Activated naive CD8-positive, alpha-beta T cell treated with anti-CD3 and anti-CD28 coated beads, Interleukin-2, amount 10 ng/mL, durations not matched to agents 7 days and 5 days (primary cell): Measurements from ENCODE around the gene PGM5. TPM values are rescaled to one million over a fixed set of nuclear protein-coding genes. Genes with fewer than 3 reads are reported as not detected.
"Not testable (repeated sequence)": the region's sequence is repeated elsewhere in the genome, so short reads cannot be mapped to it uniquely, and the experiment has no call there.

ENCODE experiments used
- ATAC-seq: fragments of 150-1000 bp; cut with Tn5 transposase; one replicate; pipeline ENCODE4 v1.10.0; 2021; ENCODE audit warnings: low read depth, moderate library complexity
- POLR2A ChIA-PET: fragments of 350-600 bp; sonication (Branson Sonifier 250); formaldehyde crosslinking; loops from one replicate; lab custom pipeline; 2021; ENCODE audit warnings: antibody characterized with exemption; lab: Charles Lee
- DNase-seq: peaks from one replicate; pipeline ENCODE4 v3.0.0; 2021
- H3K27ac Mint-ChIP-seq: one replicate; pipeline ENCODE4 v1.8.0; 2022; ENCODE audit warnings: mild to moderate bottlenecking, mixed read lengths
- H3K27me3 Mint-ChIP-seq: one replicate; pipeline ENCODE4 v1.8.0; 2022; ENCODE audit warnings: mild to moderate bottlenecking, moderate library complexity, mixed read lengths
- H3K36me3 Mint-ChIP-seq: one replicate; pipeline ENCODE4 v1.8.0; 2021; ENCODE audit warnings: mild to moderate bottlenecking, mixed read lengths
- H3K4me1 Mint-ChIP-seq: one replicate; pipeline ENCODE4 v1.8.0; 2021; ENCODE audit warnings: mixed read lengths
- H3K4me3 Mint-ChIP-seq: one replicate; pipeline ENCODE4 v1.8.0; 2022; ENCODE audit warnings: mild to moderate bottlenecking, moderate library complexity, mixed read lengths
- H3K9me3 Mint-ChIP-seq: one replicate; pipeline ENCODE4 v1.8.0; 2021; ENCODE audit warnings: mixed read lengths
- total RNA-seq, 2 experiments: library from RNA; stranded (reverse); gene quantifications; one replicate each; pipeline ENCODE4 v1.2.3, GENCODE V29; 2021

Gene PGM5
- total RNA-seq, 2 experiments from 2014 or later = not detected

- H3K27me3 Mint-ChIP-seq, DNase-seq, H3K4me1 Mint-ChIP-seq, H3K9me3 Mint-ChIP-seq, H3K36me3 Mint-ChIP-seq, H3K27ac Mint-ChIP-seq, H3K4me3 Mint-ChIP-seq, POLR2A ChIA-PET, ATAC-seq: not testable (repeated sequence)
Measured at GRCh38 chr9:68397095-68397423, 40.6 kb downstream of the PGM5 start.

- H3K4me1 Mint-ChIP-seq, H3K9me3 Mint-ChIP-seq, DNase-seq, POLR2A ChIA-PET, H3K27me3 Mint-ChIP-seq, H3K27ac Mint-ChIP-seq, H3K36me3 Mint-ChIP-seq, H3K4me3 Mint-ChIP-seq, ATAC-seq: not testable (repeated sequence)
Measured at GRCh38 chr9:68397796-68398195, 41.4 kb downstream of the PGM5 start.

- H3K4me1 Mint-ChIP-seq, POLR2A ChIA-PET, H3K4me3 Mint-ChIP-seq, H3K36me3 Mint-ChIP-seq, H3K27ac Mint-ChIP-seq, ATAC-seq, H3K27me3 Mint-ChIP-seq, DNase-seq, H3K9me3 Mint-ChIP-seq: not testable (repeated sequence)
Measured at GRCh38 chr9:68398324-68398723, 41.9 kb downstream of the PGM5 start.

DNA sequence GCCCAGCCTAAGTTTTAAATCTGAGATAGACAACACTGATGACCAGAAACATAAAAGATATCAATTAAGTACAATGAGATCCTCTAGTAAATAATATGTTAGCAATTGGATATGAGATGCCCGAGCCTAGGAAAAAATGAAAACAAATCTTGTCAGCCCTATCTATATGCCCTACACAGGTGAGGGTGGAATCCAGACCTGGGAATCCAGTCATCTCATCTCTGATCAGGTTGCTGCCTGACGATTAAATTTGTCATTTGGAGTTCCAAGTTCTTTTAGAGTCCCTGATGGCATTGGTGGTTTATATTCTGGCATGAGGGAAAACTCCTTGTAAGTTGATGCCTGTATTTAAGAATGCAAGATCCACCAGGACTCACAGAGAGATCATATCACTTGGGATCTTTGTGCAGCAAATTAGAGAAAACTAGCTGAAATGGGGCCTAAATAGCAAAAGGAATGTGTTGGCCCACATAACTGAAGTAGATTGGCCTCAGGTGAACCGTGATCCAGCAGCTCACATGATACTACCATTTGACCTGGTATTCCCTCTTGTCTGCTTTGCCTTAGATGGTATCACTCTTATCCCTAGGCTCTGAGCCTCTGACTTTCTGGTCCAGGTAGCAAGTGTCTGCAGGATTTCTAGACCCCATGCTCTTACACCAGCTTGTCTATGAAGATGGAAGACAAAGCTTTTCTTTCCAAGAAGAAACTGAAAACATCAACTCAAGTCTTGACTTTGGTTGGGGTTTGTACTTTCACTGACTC is 48.2 kb downstream of the PGM5 start:
- H3K9me3 Mint-ChIP-seq, POLR2A ChIA-PET, H3K4me1 Mint-ChIP-seq, DNase-seq, H3K4me3 Mint-ChIP-seq, ATAC-seq, H3K27ac Mint-ChIP-seq, H3K27me3 Mint-ChIP-seq, H3K36me3 Mint-ChIP-seq: not testable (repeated sequence)

DNA sequence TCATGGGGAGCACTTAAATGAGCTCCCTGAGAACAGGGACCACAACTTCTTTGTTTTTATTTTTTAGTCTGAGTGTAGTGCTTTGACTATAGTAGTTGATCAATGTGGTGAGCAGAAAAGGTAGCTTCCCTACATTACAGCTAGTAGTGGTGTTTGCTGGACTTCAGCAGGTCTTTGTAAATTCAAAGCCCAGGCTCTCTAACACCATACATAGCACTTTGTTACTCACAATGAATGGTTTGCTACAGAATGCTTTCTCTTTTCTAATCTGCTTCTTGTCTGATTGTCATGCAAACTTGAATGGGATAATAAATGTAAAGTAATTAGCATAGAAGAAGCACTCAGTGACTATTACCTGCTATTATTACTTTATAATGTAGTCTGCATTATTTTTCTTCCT is 55.5 kb downstream of the PGM5 start:
- H3K36me3 Mint-ChIP-seq, H3K4me3 Mint-ChIP-seq, H3K27me3 Mint-ChIP-seq, H3K9me3 Mint-ChIP-seq, ATAC-seq, H3K4me1 Mint-ChIP-seq, H3K27ac Mint-ChIP-seq, DNase-seq, POLR2A ChIA-PET: not testable (repeated sequence)

DNA sequence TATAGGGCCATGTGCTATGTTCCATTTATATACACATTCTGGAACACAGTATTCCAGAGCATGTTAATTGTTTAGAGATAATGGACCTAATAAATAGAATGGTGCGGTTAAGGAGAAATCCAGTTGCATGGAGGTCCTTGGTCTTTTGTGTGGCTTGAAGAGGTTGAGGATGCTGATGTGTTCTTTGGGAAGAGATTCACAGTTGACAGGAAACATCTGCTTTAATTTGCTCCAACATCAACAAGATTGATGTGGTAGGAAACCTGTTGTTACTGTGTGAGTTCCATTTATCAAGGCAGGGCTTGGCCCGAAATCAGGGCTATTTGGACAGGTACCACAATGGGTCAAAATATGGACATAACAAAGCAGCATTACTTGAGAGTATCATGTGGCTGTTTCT is 56.3 kb downstream of the PGM5 start:
- POLR2A ChIA-PET, H3K27ac Mint-ChIP-seq, H3K4me3 Mint-ChIP-seq, DNase-seq, H3K36me3 Mint-ChIP-seq, H3K9me3 Mint-ChIP-seq, ATAC-seq, H3K4me1 Mint-ChIP-seq, H3K27me3 Mint-ChIP-seq: not testable (repeated sequence)

DNA sequence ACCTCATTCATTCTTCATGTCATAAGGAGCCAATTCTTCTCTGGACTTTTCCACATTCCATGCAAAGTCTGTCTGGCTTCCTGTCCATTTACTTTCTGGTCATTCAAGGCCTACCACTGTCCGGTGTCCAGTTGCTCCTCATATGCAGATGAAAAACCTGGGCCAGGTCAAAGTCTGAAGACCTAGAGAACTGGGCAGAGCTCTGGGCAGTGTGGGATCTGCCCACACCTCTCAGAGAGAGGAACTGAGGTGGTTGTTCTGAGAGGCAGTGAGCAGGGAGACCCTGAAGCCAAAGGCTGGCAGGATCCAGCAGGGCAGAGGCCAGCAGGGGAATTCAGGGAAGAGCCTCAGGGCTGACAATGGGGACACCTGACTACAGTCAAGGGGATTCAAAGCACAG is 58.7 kb downstream of the PGM5 start:
- H3K9me3 Mint-ChIP-seq, DNase-seq, ATAC-seq, POLR2A ChIA-PET, H3K4me3 Mint-ChIP-seq, H3K36me3 Mint-ChIP-seq, H3K27ac Mint-ChIP-seq, H3K27me3 Mint-ChIP-seq, H3K4me1 Mint-ChIP-seq: not testable (repeated sequence)

- ATAC-seq (no peak), DNase-seq (no peak)
- Mint-ChIP-seq H3K9me3 (no peaks in the 10 kb centered on the region), H3K27ac (no peak overlapping the region), H3K4me1 (no peaks in the 10 kb centered on the region), H3K4me3 (no peak overlapping the region), H3K27me3 (no peaks in the 10 kb centered on the region), H3K36me3 (no peaks in the 10 kb centered on the region)
- POLR2A ChIA-PET = no interaction called here
Measured at GRCh38 chr9:68416936-68417564, 60.6 kb downstream of the PGM5 start.

DNA sequence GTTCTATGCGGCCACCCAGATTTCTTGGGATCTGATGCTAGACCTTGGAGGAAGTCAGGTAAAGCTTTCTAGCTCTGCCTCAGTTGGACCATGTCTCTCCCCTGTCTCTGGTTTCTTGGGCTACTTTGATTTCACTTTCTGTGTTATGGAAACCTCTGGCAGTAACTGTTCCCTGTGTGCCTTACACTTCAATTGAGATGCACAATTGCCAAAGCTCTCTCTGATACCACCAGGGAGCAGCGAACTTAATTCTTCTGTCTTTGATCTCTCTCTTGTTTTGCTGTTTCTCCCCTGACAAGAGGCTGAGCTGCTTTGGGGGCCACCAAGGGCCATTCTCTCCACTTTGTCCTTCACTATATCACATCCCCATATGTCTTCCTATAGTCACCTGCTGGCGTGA is 61.4 kb downstream of the PGM5 start:
- DNase-seq = no peak
- no peak for ATAC-seq
- no peaks in the 10 kb centered on the region for H3K9me3 Mint-ChIP-seq
- no peaks in the 10 kb centered on the region for H3K27me3 Mint-ChIP-seq
- no peaks in the 10 kb centered on the region for H3K4me1 Mint-ChIP-seq
- H3K36me3 Mint-ChIP-seq = no peaks in the 10 kb centered on the region
- no peak overlapping the region for H3K4me3 Mint-ChIP-seq
- H3K27ac Mint-ChIP-seq = no peak overlapping the region
- POLR2A ChIA-PET = no interaction called here

GRCh38 chr9:68418259-68418845 is 61.9 kb downstream of the PGM5 start:
- no peaks in the 10 kb centered on the region for H3K9me3 Mint-ChIP-seq
- POLR2A ChIA-PET = no interaction called here
- H3K4me1 Mint-ChIP-seq = no peaks in the 10 kb centered on the region
- no peak overlapping the region for H3K4me3 Mint-ChIP-seq
- no peaks in the 10 kb centered on the region for H3K27me3 Mint-ChIP-seq
- DNase-seq = no peak
- H3K36me3 Mint-ChIP-seq = no peaks in the 10 kb centered on the region
- H3K27ac Mint-ChIP-seq = no peak overlapping the region
- no peak for ATAC-seq

- POLR2A ChIA-PET = no interaction called here
- ATAC-seq = no peak
- H3K9me3 Mint-ChIP-seq = no peaks in the 10 kb centered on the region
- H3K4me1 Mint-ChIP-seq = no peaks in the 10 kb centered on the region
- no peaks in the 10 kb centered on the region for H3K36me3 Mint-ChIP-seq
- no peak for DNase-seq
- H3K27ac Mint-ChIP-seq = no peak overlapping the region
- no peaks in the 10 kb centered on the region for H3K27me3 Mint-ChIP-seq
- H3K4me3 Mint-ChIP-seq = no peak overlapping the region
Measured at GRCh38 chr9:68419901-68420300, 63.5 kb downstream of the PGM5 start.

GRCh38 chr9:68426755-68427154 is 70.3 kb downstream of the PGM5 start:
- H3K4me1 Mint-ChIP-seq = no peaks in the 10 kb centered on the region
- no peaks in the 10 kb centered on the region for H3K9me3 Mint-ChIP-seq
- H3K36me3 Mint-ChIP-seq = no peaks in the 10 kb centered on the region
- H3K4me3 Mint-ChIP-seq = no peak overlapping the region
- DNase-seq (no peak), ATAC-seq (no peak)
- POLR2A ChIA-PET = no interaction called here
- H3K27ac Mint-ChIP-seq = no peak overlapping the region
- H3K27me3 Mint-ChIP-seq = no peaks in the 10 kb centered on the region

GRCh38 chr9:68427216-68427977 is 71.0 kb downstream of the PGM5 start:
- no peak overlapping the region for H3K4me3 Mint-ChIP-seq
- POLR2A ChIA-PET = no interaction called here

More at GRCh38 chr9:68427216-68427977, 71.0 kb downstream of the PGM5 start:
- no peak for ATAC-seq
- no peak for DNase-seq
- H3K27ac Mint-ChIP-seq = no peak overlapping the region
- no peaks in the 10 kb centered on the region for H3K4me1 Mint-ChIP-seq
- no peaks in the 10 kb centered on the region for H3K9me3 Mint-ChIP-seq
- no peaks in the 10 kb centered on the region for H3K27me3 Mint-ChIP-seq
- no peaks in the 10 kb centered on the region for H3K36me3 Mint-ChIP-seq
